ENCODE measurements around the gene PARD3.

DNA sequence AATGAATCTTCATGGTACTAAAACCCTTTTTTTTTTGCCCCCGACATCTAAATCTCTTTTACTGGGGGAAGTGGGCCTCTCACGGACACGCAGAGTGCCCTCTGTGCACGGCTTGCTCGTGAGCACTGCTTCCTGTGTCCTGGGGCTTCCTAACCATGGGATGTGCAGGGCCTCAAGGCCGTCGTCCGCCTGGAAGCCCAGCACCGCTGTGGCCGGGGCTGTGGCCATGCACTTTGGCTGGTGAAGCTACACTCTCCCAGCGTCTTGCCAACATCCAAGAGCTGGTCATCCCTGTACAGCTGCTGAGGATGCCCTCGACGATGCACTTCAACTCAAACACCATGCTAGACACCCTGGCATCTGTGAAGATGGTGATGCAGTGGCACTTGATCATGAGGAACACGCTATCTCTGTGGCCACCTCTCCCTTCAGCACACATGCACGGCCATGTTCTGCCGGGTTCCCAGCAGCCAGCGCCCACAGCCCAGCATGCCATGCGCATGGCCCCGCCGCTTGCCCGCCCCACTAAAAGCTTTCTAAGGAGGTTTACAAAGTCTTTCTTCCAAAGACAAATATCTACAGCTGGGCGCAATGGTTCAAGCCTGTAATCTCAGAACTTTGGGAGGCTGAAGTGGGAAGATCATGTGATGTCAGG, 326.5 kb downstream of the PARD3 start:
- TF ChIP-seq, protein P1, sequence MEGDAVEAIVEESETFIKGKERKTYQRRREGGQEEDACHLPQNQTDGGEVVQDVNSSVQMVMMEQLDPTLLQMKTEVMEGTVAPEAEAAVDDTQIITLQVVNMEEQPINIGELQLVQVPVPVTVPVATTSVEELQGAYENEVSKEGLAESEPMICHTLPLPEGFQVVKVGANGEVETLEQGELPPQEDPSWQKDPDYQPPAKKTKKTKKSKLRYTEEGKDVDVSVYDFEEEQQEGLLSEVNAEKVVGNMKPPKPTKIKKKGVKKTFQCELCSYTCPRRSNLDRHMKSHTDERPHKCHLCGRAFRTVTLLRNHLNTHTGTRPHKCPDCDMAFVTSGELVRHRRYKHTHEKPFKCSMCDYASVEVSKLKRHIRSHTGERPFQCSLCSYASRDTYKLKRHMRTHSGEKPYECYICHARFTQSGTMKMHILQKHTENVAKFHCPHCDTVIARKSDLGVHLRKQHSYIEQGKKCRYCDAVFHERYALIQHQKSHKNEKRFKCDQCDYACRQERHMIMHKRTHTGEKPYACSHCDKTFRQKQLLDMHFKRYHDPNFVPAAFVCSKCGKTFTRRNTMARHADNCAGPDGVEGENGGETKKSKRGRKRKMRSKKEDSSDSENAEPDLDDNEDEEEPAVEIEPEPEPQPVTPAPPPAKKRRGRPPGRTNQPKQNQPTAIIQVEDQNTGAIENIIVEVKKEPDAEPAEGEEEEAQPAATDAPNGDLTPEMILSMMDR (IDR thresholded peaks at IDR 0.05; ENCODE audit: low read depth, low read length, poor library complexity, severe bottlenecking): no peak
- no peak for TF ChIP-seq EZH2phosphoT487 (IDR thresholded peaks at IDR 0.05; ENCODE audit: borderline replicate concordance, low read length)
